Ascending aorta (tissue), 2 donors: ENCODE measurements around the gene TRAPPC2L. TPM values are rescaled to one million over a fixed set of nuclear protein-coding genes. Genes with fewer than 3 reads are reported as not detected.
A peak's percentile ranks its signal among the peaks of the same experiment; 100 is the strongest.

ENCODE experiments used
- DNase-seq, 2 donors: peaks; one replicate each; pipeline ENCODE4 v3.0.0-alpha.2; 2019; ENCODE audit warnings: low spot score in 2 of 2
- H3K27ac ChIP-seq, 2 donors: fragments of 200-600 bp; sonication (generic); one replicate each; pipeline ENCODE4 v1.5.1; 2016 to 2017; ENCODE audit warnings: mild to moderate bottlenecking in 1 of 2
- H3K27me3 ChIP-seq: fragments of 200-600 bp; sonication (generic); one replicate; pipeline ENCODE4 v1.5.1; 2017
- H3K36me3 ChIP-seq, 2 donors: fragments of 200-600 bp; sonication (generic); one replicate each; pipeline ENCODE4 v1.5.1; 2016
- H3K4me1 ChIP-seq, 2 donors: fragments of 200-600 bp; sonication (generic); one replicate each; pipeline ENCODE4 v1.5.1; 2016 to 2017; ENCODE audit warnings: mild to moderate bottlenecking in 1 of 2
- H3K4me3 ChIP-seq, 2 donors: fragments of 200-600 bp; sonication (generic); one replicate each; pipeline ENCODE4 v1.5.1; 2016 to 2017; ENCODE audit warnings: mild to moderate bottlenecking in 1 of 2
- H3K9me3 ChIP-seq, 2 donors: fragments of 200-600 bp; sonication (generic); one replicate each; pipeline ENCODE4 v1.5.1; 2016
- intact Hi-C: fragments of 100-400 bp; cut with DNase I; formaldehyde crosslinking; loops from one replicate; pipeline ENCODE4 v1.15.1; 2023
- total RNA-seq: library from RNA; depleted of rRNA; stranded (reverse); fragments of >200 nt; gene quantifications from one replicate; pipeline ENCODE4 v1.1.0, GENCODE V29; 2016
- TF ChIP-seq, protein P1 (sequence below), 3 experiments: fragments of 200-600 bp in 2 of 3; fragments of 450-650 bp in 1 of 3; sonication (generic) in 2 of 3; IDR thresholded peaks; one replicate each; pipeline ENCODE4 v1.5.1; 2016 to 2019; ENCODE audit warnings: antibody characterized with exemption in 3 of 3, mild to moderate bottlenecking in 1 of 3, moderate library complexity in 1 of 3

Gene TRAPPC2L
- total RNA-seq, 1 donor from 2014 or later = 7.6 TPM

DNA sequence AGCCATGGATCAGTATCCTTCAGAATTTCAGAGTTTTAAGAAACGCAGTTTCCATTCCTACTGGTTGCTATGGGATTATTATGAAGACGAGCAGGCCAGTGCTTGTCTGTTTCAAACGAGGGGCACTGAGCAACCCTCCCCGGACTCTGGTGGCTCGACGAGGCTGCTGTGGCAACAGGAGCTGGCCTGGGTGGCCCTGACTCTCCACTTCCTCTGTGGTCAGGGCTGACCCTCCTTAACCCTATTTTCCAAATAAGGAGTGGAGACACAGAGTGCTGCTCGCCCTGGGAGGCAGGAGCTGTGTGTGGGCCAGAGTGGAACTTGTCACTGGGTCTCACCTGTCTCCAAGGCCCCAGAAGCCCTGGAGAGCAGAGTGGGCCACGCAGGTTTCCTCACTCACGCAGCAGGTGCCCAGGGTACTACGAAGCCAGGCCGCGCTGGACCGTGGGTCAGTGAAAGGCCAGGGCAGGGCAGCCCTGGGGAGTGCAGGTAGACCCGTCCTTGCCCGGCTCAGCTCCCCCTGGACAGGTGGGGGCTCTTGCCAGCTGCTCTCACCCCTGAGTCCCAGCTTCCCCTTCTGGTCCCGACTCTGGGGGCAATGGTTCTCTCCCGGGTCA is 3.5 kb upstream of the TRAPPC2L start:
- peak in 1 of 2 donors; percentile 69 for DNase-seq
- H3K4me1 ChIP-seq = peaks cover 13 to 14% of the 10 kb centered on the region in 2 donors
- intact Hi-C loops = no loop called here
- no peak overlapping the region for H3K4me3 ChIP-seq
- H3K27me3 ChIP-seq = no peaks in the 10 kb centered on the region
- no peaks in the 10 kb centered on the region for H3K9me3 ChIP-seq
- no peak overlapping the region for H3K27ac ChIP-seq
- H3K36me3 ChIP-seq = peaks cover 0 to 10% of the 10 kb centered on the region in 2 donors
- TF ChIP-seq, protein P1, sequence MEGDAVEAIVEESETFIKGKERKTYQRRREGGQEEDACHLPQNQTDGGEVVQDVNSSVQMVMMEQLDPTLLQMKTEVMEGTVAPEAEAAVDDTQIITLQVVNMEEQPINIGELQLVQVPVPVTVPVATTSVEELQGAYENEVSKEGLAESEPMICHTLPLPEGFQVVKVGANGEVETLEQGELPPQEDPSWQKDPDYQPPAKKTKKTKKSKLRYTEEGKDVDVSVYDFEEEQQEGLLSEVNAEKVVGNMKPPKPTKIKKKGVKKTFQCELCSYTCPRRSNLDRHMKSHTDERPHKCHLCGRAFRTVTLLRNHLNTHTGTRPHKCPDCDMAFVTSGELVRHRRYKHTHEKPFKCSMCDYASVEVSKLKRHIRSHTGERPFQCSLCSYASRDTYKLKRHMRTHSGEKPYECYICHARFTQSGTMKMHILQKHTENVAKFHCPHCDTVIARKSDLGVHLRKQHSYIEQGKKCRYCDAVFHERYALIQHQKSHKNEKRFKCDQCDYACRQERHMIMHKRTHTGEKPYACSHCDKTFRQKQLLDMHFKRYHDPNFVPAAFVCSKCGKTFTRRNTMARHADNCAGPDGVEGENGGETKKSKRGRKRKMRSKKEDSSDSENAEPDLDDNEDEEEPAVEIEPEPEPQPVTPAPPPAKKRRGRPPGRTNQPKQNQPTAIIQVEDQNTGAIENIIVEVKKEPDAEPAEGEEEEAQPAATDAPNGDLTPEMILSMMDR (IDR thresholded peaks at IDR 0.05) = no peak

DNA sequence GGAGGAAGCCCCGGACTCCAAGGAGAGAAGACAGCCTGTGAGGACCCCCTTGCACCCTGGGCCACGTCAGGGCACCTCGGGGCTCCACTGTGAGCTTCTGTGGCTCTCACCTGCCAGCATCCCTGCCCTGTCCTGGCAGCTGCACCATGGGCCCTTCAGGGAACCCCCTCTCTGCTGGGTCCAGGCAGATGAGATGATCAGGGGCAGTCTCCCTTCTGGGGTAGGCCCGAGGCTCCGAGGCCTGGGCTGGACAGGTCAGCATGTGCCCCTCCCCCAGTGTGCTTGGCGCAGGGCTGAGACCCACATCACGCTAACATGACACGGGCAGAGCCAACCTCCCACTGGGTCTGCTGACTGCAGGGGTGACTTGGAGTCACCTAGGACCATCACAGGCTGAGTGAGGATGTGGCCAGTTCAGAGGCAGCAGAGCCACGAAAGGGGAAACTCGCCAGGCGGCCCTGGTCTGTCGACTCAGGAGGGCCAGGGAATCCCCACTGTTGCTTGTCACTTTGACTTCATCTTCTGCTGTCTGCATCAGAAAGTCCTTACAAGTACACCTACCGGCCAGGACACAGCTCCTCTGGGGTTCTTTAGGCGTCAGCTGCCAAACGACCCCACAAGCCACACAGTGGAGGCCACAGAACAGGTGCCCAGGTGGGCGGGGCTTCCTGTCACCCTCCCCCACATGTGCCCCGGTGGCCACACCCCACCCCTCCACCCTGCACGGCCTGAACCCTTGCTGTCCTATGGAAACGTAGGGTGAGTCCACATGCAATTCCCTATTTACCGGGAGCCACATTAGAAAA is 2.4 kb upstream of the TRAPPC2L start:
- Histone ChIP-seq H3K9me3 (no peaks in the 10 kb centered on the region), H3K36me3 (peaks cover 4 to 17% of the 10 kb centered on the region in 2 donors), H3K4me1 (peaks cover 13 to 14% of the 10 kb centered on the region in 2 donors), H3K27ac (no peak overlapping the region), H3K27me3 (no peaks in the 10 kb centered on the region), H3K4me3 (no peak overlapping the region)
- no peak for DNase-seq
- intact Hi-C loops = loop anchor here (5.0 kb wide), 2 partner anchors 192 to 402 kb away; partner anchors contain the start of genes MVD and ZFPM1
- TF ChIP-seq, protein P1 (IDR thresholded peaks at IDR 0.05) = no peak

DNA sequence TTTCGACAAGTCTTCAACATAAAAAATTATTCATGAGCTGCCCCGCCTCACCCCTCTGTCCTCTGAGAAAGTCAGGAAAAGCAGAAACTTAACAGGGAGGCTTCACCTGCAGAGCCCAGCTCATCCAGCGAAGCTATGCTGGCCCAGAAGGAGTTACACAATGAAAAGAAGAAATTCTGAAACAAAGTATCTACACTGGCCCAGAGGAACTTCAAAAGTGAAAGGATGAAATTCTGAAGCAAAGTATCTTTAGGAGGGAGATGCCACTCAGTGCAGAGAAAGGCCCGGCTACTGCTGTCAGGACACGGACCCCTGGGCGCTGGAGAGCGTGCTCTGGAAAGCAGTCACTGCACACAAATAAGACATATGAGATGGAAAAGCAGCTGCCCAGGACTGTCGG is 1.8 kb upstream of the TRAPPC2L start:
- DNase-seq = no peak
- Histone ChIP-seq H3K9me3 (no peaks in the 10 kb centered on the region), H3K36me3 (peaks cover 11 to 20% of the 10 kb centered on the region in 2 donors), H3K27ac (no peak overlapping the region), H3K4me3 (no peak overlapping the region), H3K27me3 (no peaks in the 10 kb centered on the region), H3K4me1 (peaks cover 13 to 14% of the 10 kb centered on the region in 2 donors)
- TF ChIP-seq, protein P1 (IDR thresholded peaks at IDR 0.05) = no peak
- intact Hi-C loops = loop anchor here (5.0 kb wide), 2 partner anchors 193 to 403 kb away; partner anchors contain the start of genes MVD and ZFPM1

DNA sequence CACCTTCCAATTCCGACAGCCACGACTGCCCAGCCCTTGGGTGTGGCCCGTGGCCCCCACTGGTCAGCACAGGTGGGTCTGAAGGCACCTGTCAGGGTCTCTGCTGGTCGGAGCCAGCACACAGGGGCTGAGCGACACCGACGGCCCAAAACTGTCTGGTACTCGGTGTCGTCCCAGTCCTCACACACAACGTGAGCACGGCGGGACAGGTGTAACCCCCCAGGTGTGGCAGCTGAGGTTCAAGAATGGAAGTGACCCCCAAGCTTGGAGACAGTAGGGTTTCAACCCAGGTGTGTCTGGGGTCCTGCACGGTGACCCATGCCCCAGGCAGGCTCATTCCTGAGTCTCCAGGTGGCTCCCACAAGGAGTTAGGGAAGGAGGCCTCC is 1.2 kb upstream of the TRAPPC2L start:
- Histone ChIP-seq H3K36me3 (peaks cover 17 to 22% of the 10 kb centered on the region in 2 donors), H3K4me3 (peak overlapping the region; percentile 64 to 87), H3K4me1 (peaks cover 13 to 14% of the 10 kb centered on the region in 2 donors), H3K9me3 (no peaks in the 10 kb centered on the region), H3K27ac (no peak overlapping the region), H3K27me3 (no peaks in the 10 kb centered on the region)
- intact Hi-C loops = loop anchor here (1.0 to 5.0 kb wide), 7 partner anchors 71 to 635 kb away; partner anchors contain the start of genes ANKRD11, CTU2, MVD and PIEZO1
- no peak for DNase-seq
- TF ChIP-seq, protein P1 (IDR thresholded peaks at IDR 0.05) = no peak

DNA sequence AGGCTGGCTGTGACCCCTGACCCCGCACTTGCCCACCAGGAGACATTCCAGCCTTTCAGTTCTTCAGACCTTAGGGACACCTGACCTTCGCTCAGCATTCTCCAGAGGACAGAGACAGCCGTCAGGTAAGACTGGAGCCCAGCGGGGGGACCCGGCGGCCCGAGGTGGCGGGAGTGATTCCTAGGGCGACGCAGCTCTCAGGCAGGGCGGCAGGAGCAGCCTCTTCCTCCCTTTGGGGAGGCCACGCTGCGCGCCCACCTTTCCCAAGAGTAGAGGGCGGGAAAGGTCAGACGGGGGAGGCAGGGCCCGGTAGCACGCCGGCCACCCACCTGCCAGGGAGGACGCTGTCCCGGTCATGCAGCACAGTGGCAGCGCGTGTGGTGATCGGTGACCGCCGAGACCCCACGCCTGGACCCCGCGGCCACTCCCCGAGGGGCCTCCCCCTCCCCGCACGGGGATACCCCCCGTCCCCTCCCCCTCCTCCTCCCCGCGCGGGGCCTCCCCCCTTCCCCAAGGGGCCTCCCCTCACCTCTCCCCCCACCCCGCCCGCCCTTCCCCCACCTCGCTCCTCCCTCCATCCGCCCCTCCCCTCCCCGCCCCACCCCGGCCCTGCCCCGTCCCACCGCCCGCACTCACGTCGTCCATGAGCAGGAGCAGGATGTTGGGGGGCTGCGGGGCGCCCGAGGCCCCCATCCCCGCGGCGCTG is 652 bp upstream of the TRAPPC2L start:
- peaks cover 13 to 14% of the 10 kb centered on the region in 2 donors for H3K4me1 ChIP-seq
- peak overlapping the region; percentile 54 to 66 for H3K27ac ChIP-seq
- DNase-seq = peak in 1 of 2 donors; percentile 67
- no peaks in the 10 kb centered on the region for H3K27me3 ChIP-seq
- peaks cover 22 to 27% of the 10 kb centered on the region in 2 donors for H3K36me3 ChIP-seq
- no peaks in the 10 kb centered on the region for H3K9me3 ChIP-seq
- intact Hi-C loops = loop anchor here (1.0 to 5.0 kb wide), 7 partner anchors 71 to 635 kb away; partner anchors contain the start of genes ANKRD11, CTU2, MVD and PIEZO1
- TF ChIP-seq, protein P1 (IDR thresholded peaks at IDR 0.05) = no peak
- peak overlapping the region; percentile 64 to 87 for H3K4me3 ChIP-seq
